ENCODE data around the gene ALDH3B1. TPM values are rescaled to one million over a fixed set of nuclear protein-coding genes. Genes with fewer than 3 reads are reported as not detected.

Gene ALDH3B1
- total RNA-seq, 4 donors from 2014 or later, result 3.0 to 6.6 (median 3.5) TPM

GRCh38 chr11:68048681-68049508 is 38.8 kb downstream of the ALDH3B1 start:
- Histone ChIP-seq H3K36me3 (peaks cover 20 to 25% of the 10 kb centered on the region in 2 donors), H3K9me3 (no peaks in the 10 kb centered on the region), H3K4me3 (replicated peaks in 1 of 3) (no peak overlapping the region), H3K27me3 (no peaks in the 10 kb centered on the region), H3K4me1 (peaks cover 7 to 17% of the 10 kb centered on the region in 2 donors), H3K27ac (no peak overlapping the region)
- intact Hi-C loops (cut with DNase I), result no loop called here
- DNase-seq, result no peak
- WGBS, 2 donors, result 87 to 90% methylated on average over 8 to 26 of the region's 35 CpGs
- TF ChIP-seq POLR2A (IDR thresholded peaks at IDR 0.05), result no peak
- no peak for TF ChIP-seq CTCF (IDR thresholded peaks at IDR 0.05)

- peaks cover 13 to 18% of the 10 kb centered on the region in 2 donors for H3K36me3 ChIP-seq
Observed at GRCh38 chr11:68049509-68050370, 39.6 kb downstream of the ALDH3B1 start.

GRCh38 chr11:68050371-68050841 is 40.3 kb downstream of the ALDH3B1 start:
- H3K27ac ChIP-seq, result no peak overlapping the region
- 83% methylated on average over 3 of the region's 18 CpGs; no CpG with 5 or more reads in 1 of the 2 donors for WGBS, 2 donors
- no peak for TF ChIP-seq POLR2A (IDR thresholded peaks at IDR 0.05)
- no peak for TF ChIP-seq CTCF (IDR thresholded peaks at IDR 0.05)
- no peak for DNase-seq
- H3K27me3 ChIP-seq, result no peaks in the 10 kb centered on the region
- H3K9me3 ChIP-seq, result no peaks in the 10 kb centered on the region
- H3K36me3 ChIP-seq, result peaks cover 13% of the 10 kb centered on the region in 2 donors
- intact Hi-C loops (cut with DNase I), result no loop called here
- peaks cover 7 to 17% of the 10 kb centered on the region in 2 donors for H3K4me1 ChIP-seq
- H3K4me3 ChIP-seq (replicated peaks in 1 of 3), result no peak overlapping the region

More at GRCh38 chr11:68049509-68050370, 39.6 kb downstream of the ALDH3B1 start:
- Histone ChIP-seq H3K4me1 (peaks cover 7 to 17% of the 10 kb centered on the region in 2 donors), H3K9me3 (no peaks in the 10 kb centered on the region), H3K27ac (no peak overlapping the region), H3K4me3 (replicated peaks in 1 of 3) (no peak overlapping the region), H3K27me3 (no peaks in the 10 kb centered on the region)
- intact Hi-C loops (cut with DNase I), result no loop called here
- TF ChIP-seq POLR2A (IDR thresholded peaks at IDR 0.05) (no peak), CTCF (IDR thresholded peaks at IDR 0.05) (no peak)
- DNase-seq, result peak; percentile 63 to 81
- WGBS, 2 donors, result 68 to 94% methylated on average over 10 to 18 of the region's 40 CpGs

- no peak overlapping the region for H3K4me3 ChIP-seq (replicated peaks in 1 of 3)
- H3K27me3 ChIP-seq, result no peaks in the 10 kb centered on the region
- no peak overlapping the region for H3K27ac ChIP-seq
- intact Hi-C loops (cut with DNase I), result no loop called here
- peak; percentile 51 to 52 for DNase-seq
- 53 to 58% methylated on average over 12 to 13 of the region's 14 CpGs for WGBS, 2 donors
- peaks cover 7 to 17% of the 10 kb centered on the region in 2 donors for H3K4me1 ChIP-seq
- no peaks in the 10 kb centered on the region for H3K9me3 ChIP-seq
- TF ChIP-seq CTCF (IDR thresholded peaks at IDR 0.05) (no peak), POLR2A (IDR thresholded peaks at IDR 0.05) (no peak)
- H3K36me3 ChIP-seq, result peaks cover 13% of the 10 kb centered on the region in 2 donors
Observed at GRCh38 chr11:68051191-68052136, 41.3 kb downstream of the ALDH3B1 start.
